Kidney epithelial cell (primary cell): ENCODE results near the gene ADGRG4. TPM values are rescaled to one million over a fixed set of nuclear protein-coding genes. Genes with fewer than 3 reads are reported as not detected.

Experiments
- DNase-seq: peaks from one replicate; pipeline ENCODE4 v3.0.0-alpha.2; 2010; ENCODE audit warnings: low read depth
- H3K27me3 ChIP-seq: 2 replicates; pipeline ENCODE4 v1.6.0; 2011; ENCODE audit warnings: low read length; ENCODE audit not compliant: control insufficient read depth, insufficient read depth
- H3K36me3 ChIP-seq: 2 replicates; pipeline ENCODE4 v1.5.1; 2011; ENCODE audit warnings: low read length; ENCODE audit not compliant: control insufficient read depth, insufficient read depth
- H3K4me3 ChIP-seq: 2 replicates; pipeline ENCODE4 v1.5.1; 2011; ENCODE audit warnings: low read depth, mild to moderate bottlenecking, control low read depth, low read length
- total RNA-seq: library from RNA; depleted of rRNA; stranded (reverse); fragments of >200 nt; gene quantifications from 2 replicates; pipeline ENCODE4 v1.2.3, GENCODE V29; 2015
- TF ChIP-seq, protein P1 (sequence below): IDR thresholded peaks from 2 replicates; pipeline ENCODE4 v1.5.1; 2011; ENCODE audit warnings: mild to moderate bottlenecking, moderate library complexity, low read length, control low read depth, inconsistent platforms; ENCODE audit not compliant: insufficient read depth, poor library complexity, severe bottlenecking

The ADGRG4 gene
- total RNA-seq, 1 donor from 2014 or later: not detected

DNA sequence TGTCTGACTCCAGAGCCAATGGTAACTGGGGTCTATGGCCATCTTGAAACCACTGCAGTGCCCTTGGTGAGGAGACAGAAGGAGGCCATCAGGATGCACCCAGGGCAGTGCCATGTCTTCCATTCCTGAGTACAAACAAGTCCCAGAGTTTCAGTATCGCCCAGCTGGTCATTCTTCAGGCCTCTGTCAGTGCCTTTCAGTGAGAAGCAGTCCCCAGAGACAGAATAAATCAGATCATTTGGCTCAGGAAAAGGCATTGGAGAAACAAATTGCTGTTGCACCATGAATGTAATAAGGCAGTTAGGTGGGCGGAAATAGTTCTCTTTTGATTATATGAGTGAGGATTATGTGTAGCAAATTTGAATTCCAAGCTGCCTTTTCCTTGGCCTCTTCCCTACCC, 21.3 kb downstream of the ADGRG4 start:
- no peaks in the 10 kb centered on the region for H3K36me3 ChIP-seq
- no peak for DNase-seq

DNA sequence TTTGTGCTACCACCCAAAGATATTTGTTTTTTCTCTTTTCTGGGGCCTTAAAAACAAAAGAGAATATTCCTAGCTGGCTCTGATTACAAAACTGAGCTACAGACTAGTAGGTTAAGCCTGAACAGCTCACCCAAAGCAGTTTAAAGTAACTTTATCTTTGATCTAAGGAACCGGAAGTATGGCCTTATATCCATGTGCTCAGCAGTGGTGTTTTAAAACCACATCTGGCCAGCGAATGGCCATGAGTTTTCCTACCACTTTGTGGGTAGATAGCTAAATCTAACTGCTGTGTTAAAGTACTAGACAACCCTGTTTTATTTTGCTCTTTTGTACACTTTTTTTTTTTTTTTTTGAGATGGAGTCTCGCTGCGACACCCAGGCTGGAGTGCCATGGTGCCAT, 24.6 kb downstream of the ADGRG4 start:
- TF ChIP-seq, protein P1, sequence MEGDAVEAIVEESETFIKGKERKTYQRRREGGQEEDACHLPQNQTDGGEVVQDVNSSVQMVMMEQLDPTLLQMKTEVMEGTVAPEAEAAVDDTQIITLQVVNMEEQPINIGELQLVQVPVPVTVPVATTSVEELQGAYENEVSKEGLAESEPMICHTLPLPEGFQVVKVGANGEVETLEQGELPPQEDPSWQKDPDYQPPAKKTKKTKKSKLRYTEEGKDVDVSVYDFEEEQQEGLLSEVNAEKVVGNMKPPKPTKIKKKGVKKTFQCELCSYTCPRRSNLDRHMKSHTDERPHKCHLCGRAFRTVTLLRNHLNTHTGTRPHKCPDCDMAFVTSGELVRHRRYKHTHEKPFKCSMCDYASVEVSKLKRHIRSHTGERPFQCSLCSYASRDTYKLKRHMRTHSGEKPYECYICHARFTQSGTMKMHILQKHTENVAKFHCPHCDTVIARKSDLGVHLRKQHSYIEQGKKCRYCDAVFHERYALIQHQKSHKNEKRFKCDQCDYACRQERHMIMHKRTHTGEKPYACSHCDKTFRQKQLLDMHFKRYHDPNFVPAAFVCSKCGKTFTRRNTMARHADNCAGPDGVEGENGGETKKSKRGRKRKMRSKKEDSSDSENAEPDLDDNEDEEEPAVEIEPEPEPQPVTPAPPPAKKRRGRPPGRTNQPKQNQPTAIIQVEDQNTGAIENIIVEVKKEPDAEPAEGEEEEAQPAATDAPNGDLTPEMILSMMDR: no peak

More for the DNA sequence above, 21.3 kb downstream of the ADGRG4 start:
- TF ChIP-seq, protein P1: no peak
- no peak overlapping the region for H3K4me3 ChIP-seq
- H3K27me3 ChIP-seq: no peaks in the 10 kb centered on the region

DNA sequence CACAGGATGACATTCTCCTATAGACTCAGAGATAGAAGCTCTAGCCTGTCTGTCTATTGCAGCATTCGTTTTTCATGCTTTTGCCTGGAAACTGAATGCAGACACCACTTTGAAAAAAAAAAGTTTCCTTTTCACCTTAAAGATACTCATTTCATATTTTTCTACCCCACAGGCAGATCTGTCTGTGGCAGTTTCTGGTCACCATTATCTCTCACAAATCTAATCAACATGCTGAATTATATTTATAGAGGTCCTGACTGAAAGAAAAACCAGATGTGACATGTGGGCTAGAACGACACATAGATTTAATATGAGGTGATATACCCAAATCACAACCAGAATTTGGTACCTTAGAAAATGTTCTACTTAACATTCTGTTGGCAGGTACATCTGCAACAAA, 28.2 kb downstream of the ADGRG4 start:
- Histone ChIP-seq H3K27me3 (no peaks in the 10 kb centered on the region), H3K4me3 (no peak overlapping the region), H3K36me3 (no peaks in the 10 kb centered on the region)
- TF ChIP-seq, protein P1: no peak
- no peak for DNase-seq

More for the DNA sequence above, 24.6 kb downstream of the ADGRG4 start:
- Histone ChIP-seq H3K36me3 (no peaks in the 10 kb centered on the region), H3K4me3 (no peak overlapping the region), H3K27me3 (no peaks in the 10 kb centered on the region)
- DNase-seq: no peak

DNA sequence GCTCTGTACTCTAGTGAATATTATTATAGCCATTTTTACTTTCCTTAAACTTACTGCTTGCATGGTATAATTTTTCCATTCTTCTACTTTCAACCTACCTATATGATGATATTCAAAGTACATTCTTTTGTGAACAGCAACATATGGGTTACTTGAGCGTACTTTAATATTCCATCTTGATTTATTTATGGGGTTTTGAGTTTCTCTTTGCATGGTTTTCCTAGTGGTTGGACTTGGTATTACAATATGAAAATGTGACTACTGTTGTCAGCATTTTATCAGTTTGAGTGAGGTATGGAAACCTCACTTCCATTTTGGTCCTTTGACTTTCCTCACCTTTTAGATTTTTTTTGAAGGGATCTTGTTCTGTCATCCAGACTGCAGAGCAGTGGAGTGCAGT, 35.9 kb downstream of the ADGRG4 start:
- H3K4me3 ChIP-seq: no peak overlapping the region
- H3K27me3 ChIP-seq: no peaks in the 10 kb centered on the region
- no peak for DNase-seq
- H3K36me3 ChIP-seq: no peaks in the 10 kb centered on the region
- TF ChIP-seq, protein P1: peak; percentile 31

DNA sequence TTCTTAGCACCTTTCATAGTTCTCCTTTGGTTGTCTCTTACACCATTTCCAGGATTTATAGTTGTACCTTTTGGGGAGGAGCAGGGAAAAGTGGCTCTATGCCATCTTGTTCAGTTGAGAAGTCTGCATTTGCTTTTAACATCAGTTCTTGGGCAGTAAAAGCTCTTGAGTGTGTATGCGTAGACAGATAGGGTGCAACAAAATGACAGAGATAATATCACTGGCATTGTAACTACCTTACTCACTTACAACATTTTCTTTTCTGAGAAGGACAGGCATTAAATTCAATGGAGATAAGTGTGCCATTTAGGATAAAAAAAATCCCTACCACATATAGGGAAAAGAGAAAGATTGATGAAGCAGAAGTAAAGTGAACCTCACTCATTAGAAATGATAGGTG, 38.9 kb downstream of the ADGRG4 start:
- Histone ChIP-seq H3K27me3 (no peaks in the 10 kb centered on the region), H3K36me3 (no peaks in the 10 kb centered on the region), H3K4me3 (no peak overlapping the region)
- DNase-seq: no peak
- TF ChIP-seq, protein P1: no peak

DNA sequence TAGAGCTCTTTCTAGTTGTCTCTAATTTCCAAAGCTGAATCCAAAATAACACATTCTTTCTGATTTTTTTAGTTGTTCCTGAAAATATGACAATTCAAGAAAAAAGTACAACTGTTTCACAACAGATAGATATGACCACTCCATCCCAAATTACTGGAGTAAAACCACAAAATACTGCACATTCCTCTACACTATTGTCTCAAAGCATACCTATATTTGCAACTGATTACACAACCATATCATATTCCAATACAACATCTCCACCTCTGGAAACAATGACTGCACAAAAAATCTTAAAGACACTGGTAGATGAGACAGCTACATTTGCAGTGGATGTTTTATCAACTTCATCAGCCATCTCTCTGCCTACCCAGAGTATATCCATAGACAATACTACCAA, 43.6 kb downstream of the ADGRG4 start:
- DNase-seq: no peak
- Histone ChIP-seq H3K27me3 (no peaks in the 10 kb centered on the region), H3K4me3 (no peak overlapping the region), H3K36me3 (no peaks in the 10 kb centered on the region)
- TF ChIP-seq, protein P1: no peak
